Suprapubic skin (tissue), 4 donors: ENCODE data around the gene ELAVL1. TPM values are rescaled to one million over a fixed set of nuclear protein-coding genes. Genes with fewer than 3 reads are reported as not detected.

ENCODE experiments used
- DNase-seq, 2 donors: peaks; one replicate each; pipeline ENCODE4 v3.0.0-alpha.2; 2019; ENCODE audit warnings: low spot score in 2 of 2
- H3K27ac ChIP-seq: fragments of 200-600 bp; sonication (generic); one replicate; pipeline ENCODE4 v1.5.1; 2019
- H3K27me3 ChIP-seq: fragments of 200-600 bp; sonication (generic); one replicate; pipeline ENCODE4 v1.5.1; 2019
- H3K36me3 ChIP-seq: fragments of 200-600 bp; sonication (generic); one replicate; pipeline ENCODE4 v1.5.1; 2019
- H3K4me1 ChIP-seq: fragments of 200-600 bp; sonication (generic); one replicate; pipeline ENCODE4 v1.5.1; 2019
- H3K4me3 ChIP-seq: fragments of 200-600 bp; sonication (generic); one replicate; pipeline ENCODE4 v1.5.1; 2019; ENCODE audit warnings: mild to moderate bottlenecking
- H3K9me3 ChIP-seq: fragments of 200-600 bp; sonication (generic); one replicate; pipeline ENCODE4 v1.5.1; 2019
- CTCF ChIP-seq, 2 donors: fragments of 200-600 bp in 1 of 2; fragments of 450-650 bp in 1 of 2; sonication (generic) in 1 of 2; IDR thresholded peaks; one replicate each; pipeline ENCODE4 v1.5.1; 2016 to 2019; ENCODE audit warnings: antibody characterized with exemption in 2 of 2, mild to moderate bottlenecking in 1 of 2, moderate library complexity in 1 of 2
- EP300 ChIP-seq: sonication (generic); formaldehyde crosslinking; IDR thresholded peaks from one replicate; pipeline ENCODE4 v1.6.1; 2017; ENCODE audit warnings: antibody characterized with exemption
- POLR2A ChIP-seq, 2 donors: fragments of 450-650 bp; IDR thresholded peaks; one replicate each; pipeline ENCODE4 v1.6.1; 2017; ENCODE audit warnings: antibody characterized with exemption in 2 of 2, mild to moderate bottlenecking in 2 of 2, moderate library complexity in 2 of 2
- POLR2AphosphoS5 ChIP-seq, 3 donors: sonication (generic); formaldehyde crosslinking; IDR thresholded peaks; one replicate each; pipeline ENCODE4 v1.6.1; 2017; ENCODE audit warnings: antibody characterized with exemption in 3 of 3
- WGBS: methylation state at CpG from one replicate; pipeline ENCODE4 v1.1.5; 2018; 5-methylcytosine and 5-hydroxymethylcytosine counted together
- total RNA-seq, 4 donors: library from RNA; depleted of rRNA; stranded (reverse); fragments of >200 nt; gene quantifications; one replicate each; pipeline ENCODE4 v1.1.0, GENCODE V29; 2016

Gene ELAVL1
- total RNA-seq, 4 donors from 2014 or later, result 32.4 to 38.2 (median 37.2) TPM

- Histone ChIP-seq H3K9me3 (no peaks in the 10 kb centered on the region), H3K27me3 (no peaks in the 10 kb centered on the region), H3K4me3 (no peak overlapping the region), H3K4me1 (peaks cover 54% of the 10 kb centered on the region), H3K27ac (no peak overlapping the region), H3K36me3 (peaks cover 49% of the 10 kb centered on the region)
- TF ChIP-seq EP300 (no peak), POLR2AphosphoS5 (IDR thresholded peaks at IDR 0.05) (no peak), POLR2A (IDR thresholded peaks at IDR 0.05) (no peak), CTCF (IDR thresholded peaks at IDR 0.05) (no peak)
- 67% methylated on average over 14 of the region's 14 CpGs for WGBS
- no peak for DNase-seq
Measured at GRCh38 chr19:7983995-7984837, 21.2 kb downstream of the ELAVL1 start.

GRCh38 chr19:7983286-7983950 is 22.0 kb downstream of the ELAVL1 start:
- H3K27ac ChIP-seq, result no peak overlapping the region
- no peak for DNase-seq
- no peaks in the 10 kb centered on the region for H3K9me3 ChIP-seq
- peaks cover 56% of the 10 kb centered on the region for H3K4me1 ChIP-seq
- H3K27me3 ChIP-seq, result no peaks in the 10 kb centered on the region
- no peak overlapping the region for H3K4me3 ChIP-seq
- peaks cover 49% of the 10 kb centered on the region for H3K36me3 ChIP-seq
- WGBS, result 90% methylated on average over 12 of the region's 18 CpGs
- TF ChIP-seq EP300 (no peak), CTCF (IDR thresholded peaks at IDR 0.05) (no peak), POLR2AphosphoS5 (IDR thresholded peaks at IDR 0.05) (no peak), POLR2A (IDR thresholded peaks at IDR 0.05) (no peak)

GRCh38 chr19:7982651-7983099 is 22.8 kb downstream of the ELAVL1 start:
- Histone ChIP-seq H3K27ac (no peak overlapping the region), H3K36me3 (peaks cover 49% of the 10 kb centered on the region), H3K9me3 (no peaks in the 10 kb centered on the region), H3K4me1 (peaks cover 51% of the 10 kb centered on the region), H3K27me3 (no peaks in the 10 kb centered on the region), H3K4me3 (no peak overlapping the region)
- DNase-seq, result no peak
- WGBS, result 52% methylated on average over 21 of the region's 21 CpGs
- TF ChIP-seq CTCF (IDR thresholded peaks at IDR 0.05), result no peak
- TF ChIP-seq POLR2AphosphoS5 (IDR thresholded peaks at IDR 0.05), result no peak
- TF ChIP-seq POLR2A (IDR thresholded peaks at IDR 0.05), result no peak
- TF ChIP-seq EP300, result no peak

DNA sequence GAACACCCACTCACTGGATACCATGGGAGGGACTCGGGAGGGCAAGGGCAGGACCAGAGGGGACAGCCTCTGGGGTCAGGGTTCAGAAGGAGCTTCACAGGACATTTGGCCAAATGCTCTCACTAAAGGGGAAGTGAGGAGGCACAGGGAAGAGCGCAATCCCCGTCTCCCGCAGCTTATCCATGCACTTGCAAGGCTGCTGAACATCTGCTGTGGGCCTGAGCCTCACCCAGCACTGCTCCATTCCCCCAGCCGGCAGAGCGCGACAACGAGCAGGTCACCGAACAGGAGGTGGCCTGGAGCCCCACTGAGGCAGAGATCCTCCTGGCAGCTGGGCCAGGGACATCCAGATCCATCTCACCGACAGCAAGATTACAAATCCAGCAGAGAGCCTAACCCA is 23.3 kb downstream of the ELAVL1 start:
- no peaks in the 10 kb centered on the region for H3K27me3 ChIP-seq
- TF ChIP-seq POLR2AphosphoS5 (IDR thresholded peaks at IDR 0.05), result no peak
- TF ChIP-seq EP300, result no peak
- TF ChIP-seq POLR2A (IDR thresholded peaks at IDR 0.05), result no peak
- no peak for TF ChIP-seq CTCF (IDR thresholded peaks at IDR 0.05)
- DNase-seq, result no peak
- H3K4me3 ChIP-seq, result no peak overlapping the region
- H3K9me3 ChIP-seq, result no peaks in the 10 kb centered on the region
- 82% methylated on average over 10 of the region's 10 CpGs for WGBS
- H3K36me3 ChIP-seq, result peaks cover 53% of the 10 kb centered on the region
- no peak overlapping the region for H3K27ac ChIP-seq
- H3K4me1 ChIP-seq, result peaks cover 45% of the 10 kb centered on the region

- Histone ChIP-seq H3K4me3 (no peak overlapping the region), H3K36me3 (peaks cover 57% of the 10 kb centered on the region), H3K27ac (no peak overlapping the region), H3K9me3 (no peaks in the 10 kb centered on the region), H3K4me1 (peaks cover 41% of the 10 kb centered on the region), H3K27me3 (no peaks in the 10 kb centered on the region)
- 93% methylated on average over 7 of the region's 7 CpGs for WGBS
- no peak for DNase-seq
- TF ChIP-seq POLR2A (IDR thresholded peaks at IDR 0.05) (no peak), CTCF (IDR thresholded peaks at IDR 0.05) (no peak), POLR2AphosphoS5 (IDR thresholded peaks at IDR 0.05) (no peak)
Measured at GRCh38 chr19:7981661-7982060, 23.8 kb downstream of the ELAVL1 start.
